ENCODE data around the gene AGAP1.

Gene AGAP1

DNA sequence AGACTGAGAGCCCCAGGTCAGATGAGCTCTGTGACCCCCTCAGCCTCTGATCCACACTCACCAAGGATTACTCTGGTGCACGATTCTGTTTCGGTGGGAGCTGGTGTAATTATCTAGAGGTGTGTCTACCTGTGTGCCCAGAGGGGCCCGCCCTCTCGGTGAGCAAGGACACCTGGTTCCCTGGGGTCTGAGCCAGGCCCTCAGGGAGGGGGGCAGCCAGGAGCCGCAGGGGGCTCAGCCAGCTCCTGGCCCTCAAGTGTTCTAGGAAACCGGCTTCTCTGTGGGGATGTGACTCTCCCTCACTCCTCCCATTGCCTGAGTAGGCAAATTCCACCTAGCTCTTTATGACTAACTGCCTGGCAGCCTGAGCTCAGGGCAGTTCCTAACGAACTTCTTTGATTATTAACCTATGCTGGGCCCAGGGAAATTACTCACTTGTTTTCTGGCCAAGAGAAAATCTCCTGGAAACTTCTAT lies 17.4 kb downstream of the AGAP1 start:
- DNase-seq = no peak

- no peak for DNase-seq
These were observed 18.2 kb downstream of the AGAP1 start for GRCh38 chr2:235511751-235512698.

- DNase-seq = no peak
These were observed 18.8 kb downstream of the AGAP1 start for GRCh38 chr2:235512699-235513053.

DNA sequence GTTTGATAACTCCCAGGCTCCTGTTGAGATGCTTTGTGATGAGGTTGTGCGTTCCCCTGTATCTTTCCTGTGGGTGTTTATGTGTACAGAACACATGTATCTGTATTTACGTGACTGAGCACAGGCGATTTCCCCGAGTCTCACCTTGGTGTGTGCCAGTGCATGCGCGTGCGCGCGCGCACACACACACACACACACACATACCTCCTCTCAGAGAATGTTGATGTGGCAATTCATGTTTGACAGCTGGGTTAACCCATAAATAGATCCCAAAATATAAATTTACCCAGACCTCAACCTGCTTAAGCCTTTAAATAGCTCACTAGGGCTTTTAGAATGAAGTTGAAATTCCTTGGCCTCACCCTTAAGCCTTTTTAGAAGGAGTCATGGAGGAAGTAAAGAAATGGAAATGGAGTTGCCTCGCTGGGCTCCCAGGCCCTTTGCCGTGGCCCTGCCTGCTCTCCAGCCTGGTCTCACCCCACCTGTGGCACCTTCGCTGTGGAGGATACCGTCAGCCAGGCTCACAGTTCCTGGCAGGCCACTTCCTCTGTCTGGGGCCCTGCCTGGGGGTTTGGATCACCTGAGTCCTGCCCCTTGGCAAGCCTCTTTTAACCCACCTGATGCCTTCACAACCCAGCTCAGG lies 20.3 kb downstream of the AGAP1 start:
- DNase-seq = no peak

DNA sequence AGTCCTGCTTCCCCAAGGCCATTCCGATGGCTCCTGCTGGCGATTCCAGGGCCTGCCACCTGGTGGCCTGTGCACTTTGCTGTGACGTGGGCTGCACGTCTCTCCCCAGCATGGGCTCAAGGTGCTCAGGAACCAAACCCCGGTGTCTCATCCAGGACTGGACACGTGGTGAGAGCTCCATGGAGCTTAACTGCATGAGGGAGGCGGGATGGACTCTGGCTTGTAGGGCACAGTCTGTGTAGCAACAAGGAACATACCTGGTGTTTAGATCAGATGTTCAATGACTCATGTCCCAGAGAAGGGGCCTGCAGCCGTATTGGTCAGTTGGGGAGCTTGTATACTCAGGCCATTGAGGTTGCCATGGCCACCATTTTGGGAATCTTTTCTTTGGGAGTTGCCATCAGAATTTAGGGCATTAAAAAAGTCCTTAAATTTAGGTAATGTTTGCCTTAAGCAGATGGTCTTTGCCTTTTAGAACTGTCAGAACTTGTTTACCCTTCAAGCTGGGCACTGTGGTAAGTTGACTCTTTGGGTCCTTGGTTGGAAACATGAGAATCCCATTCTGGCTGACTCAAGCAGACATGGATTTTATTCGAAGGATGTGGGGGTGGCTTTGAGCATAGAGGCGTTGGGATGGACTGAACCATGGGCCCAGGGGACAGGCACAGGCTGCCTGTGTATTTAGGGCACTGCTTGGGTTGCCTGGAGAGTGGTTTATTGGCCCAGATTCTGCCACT lies 21.0 kb downstream of the AGAP1 start:
- DNase-seq = no peak

DNA sequence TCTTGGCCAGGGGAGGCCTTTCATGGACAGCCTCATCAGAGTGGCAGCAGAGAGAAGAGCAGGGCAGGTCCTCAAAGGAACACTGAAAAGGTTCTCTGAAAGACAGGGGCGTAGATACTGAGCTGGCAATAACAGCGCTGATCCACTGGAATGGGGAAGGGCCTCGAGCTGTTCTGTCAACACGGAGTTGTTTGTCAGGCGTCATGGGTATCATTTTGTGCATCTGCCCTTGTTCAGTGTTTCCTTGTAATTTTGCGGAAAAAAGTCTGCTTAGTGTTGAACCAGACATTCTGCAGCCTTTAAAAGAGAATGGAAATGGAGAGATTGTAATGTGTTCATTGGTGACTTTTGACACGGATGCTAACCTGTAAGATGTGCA lies 21.5 kb downstream of the AGAP1 start:
- DNase-seq = no peak

GRCh38 chr2:235515821-235516220 lies 22.0 kb downstream of the AGAP1 start:
- DNase-seq = no peak

DNA sequence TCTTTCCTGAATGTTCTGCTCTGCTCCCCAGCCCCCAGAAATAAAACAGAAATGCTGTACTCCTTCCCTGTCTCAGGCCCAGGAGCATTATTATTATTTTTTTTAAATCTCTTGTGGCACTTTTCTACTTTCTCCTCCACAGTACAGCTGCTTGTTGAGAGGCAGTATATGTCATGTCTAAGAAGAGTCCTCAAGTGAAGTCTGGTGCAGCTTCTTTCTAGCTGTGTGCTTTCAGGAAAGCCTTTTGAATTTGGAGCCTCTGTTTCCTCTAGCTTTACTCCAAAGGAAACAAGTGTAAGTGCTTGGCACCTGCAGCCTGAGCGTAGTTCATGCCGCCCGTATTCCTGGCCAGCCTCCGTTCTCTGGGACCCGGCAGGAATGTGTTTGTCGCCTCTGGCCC lies 22.4 kb downstream of the AGAP1 start:
- no peak for DNase-seq

- no peak for DNase-seq
These were observed 24.7 kb downstream of the AGAP1 start for GRCh38 chr2:235518322-235519090.

DNA sequence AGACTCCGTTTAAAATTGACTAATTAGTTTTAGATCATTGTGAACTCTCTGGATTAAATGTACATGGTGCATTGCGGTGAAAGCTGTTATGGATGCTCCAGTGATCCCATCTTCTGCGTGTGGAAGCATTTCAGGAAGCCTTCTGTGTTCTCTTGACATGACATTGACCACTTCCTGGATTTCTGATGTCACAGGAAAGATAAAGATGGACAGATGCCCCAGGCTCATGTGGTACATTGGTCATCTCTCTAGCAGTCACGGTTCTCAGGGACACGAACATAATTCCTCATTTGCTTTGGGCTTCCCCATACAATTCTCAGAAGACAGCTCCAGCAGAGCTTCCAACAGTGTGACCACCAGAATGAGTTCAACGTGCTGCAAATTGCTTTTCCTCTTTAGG lies 26.9 kb downstream of the AGAP1 start:
- no peak for DNase-seq

DNA sequence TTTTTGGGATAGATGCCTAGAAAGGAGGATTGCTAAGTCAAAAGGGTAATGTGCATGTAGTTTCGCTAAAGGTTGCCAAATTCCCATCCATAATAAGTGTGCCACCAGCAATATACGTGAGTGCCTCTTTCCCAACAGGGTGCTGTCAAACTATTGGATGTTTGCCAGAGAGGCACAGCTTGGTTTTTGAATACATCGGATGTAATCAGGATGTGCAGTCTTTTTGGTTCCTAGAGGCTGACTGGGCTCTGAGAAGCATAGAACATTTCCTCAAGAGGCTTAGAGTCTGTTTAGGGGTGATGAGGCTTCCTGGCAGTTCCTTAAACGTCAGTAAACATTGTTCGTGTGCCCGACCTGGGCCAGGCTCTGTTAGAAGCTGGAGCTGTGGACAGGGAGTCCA lies 28.0 kb downstream of the AGAP1 start:
- peak; percentile 40 for DNase-seq

DNA sequence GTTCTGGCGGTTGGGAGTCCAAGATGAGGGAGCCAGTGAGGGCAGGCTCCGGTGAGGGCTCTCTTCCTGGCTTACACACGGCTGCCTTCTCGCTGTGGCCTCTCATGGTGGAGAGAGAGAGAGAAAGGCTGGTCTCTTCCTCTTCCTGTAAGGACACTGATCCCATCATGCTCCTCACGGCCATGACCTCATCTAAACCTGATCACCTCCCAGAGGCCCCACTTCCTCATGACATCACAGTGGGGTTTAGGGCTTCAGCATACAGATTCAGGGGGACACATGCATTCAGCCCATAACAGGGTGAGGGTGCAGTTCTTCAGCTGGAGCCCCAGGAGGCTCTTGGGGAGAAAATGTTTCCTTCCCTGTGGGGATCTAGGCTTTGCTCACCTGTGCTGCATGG lies 29.2 kb downstream of the AGAP1 start:
- DNase-seq = no peak

DNA sequence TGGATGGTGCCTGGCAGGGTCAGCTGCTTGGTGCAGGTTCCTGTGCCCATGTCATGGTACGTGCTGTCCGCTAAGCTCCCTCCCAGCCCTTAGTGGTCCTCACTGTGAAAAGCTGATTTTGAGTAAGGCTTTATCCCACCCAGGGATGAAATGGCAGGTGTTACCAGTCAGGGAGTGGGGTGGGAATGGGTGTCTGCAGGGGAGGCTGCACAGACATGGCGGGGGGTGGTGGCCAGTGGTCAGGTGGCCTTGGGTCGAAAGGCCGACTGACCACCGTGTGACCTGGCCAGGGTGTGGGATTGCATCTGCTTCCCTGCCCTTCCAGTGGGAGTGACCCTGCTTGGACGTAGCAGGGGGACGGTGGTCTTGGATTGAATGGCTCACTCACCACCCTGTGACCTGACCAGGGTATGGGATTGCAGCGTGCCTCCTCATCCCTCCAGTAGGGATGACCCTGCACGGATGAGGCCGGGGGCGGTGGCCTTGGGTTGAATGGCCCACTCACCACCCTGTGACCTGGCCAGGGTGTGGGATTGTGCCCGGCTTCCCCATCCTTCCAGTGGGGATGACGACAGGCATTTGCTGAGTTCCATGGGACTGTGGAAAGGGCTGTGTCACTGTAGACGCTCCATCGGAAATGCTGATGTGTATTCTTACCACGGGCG lies 29.8 kb downstream of the AGAP1 start:
- DNase-seq = no peak

DNA sequence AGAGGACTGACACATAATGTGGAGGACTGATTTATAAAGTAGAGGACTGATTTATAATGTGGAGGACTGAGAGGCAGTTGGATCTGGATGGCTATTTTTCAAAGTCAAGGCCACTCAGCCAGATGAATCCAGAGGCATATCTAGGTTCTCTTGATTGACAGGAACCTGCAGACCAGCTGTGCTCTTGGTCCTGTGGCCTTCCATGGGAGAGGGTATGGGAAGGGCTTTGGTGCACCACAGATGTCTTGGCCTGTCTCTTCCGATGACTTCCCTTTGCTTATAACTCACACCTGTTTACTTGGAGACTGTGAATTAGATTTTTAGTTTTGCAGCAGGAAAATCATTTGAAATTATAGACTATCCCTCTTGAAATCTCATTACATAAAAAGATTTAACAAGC lies 32.3 kb downstream of the AGAP1 start:
- no peak for DNase-seq

DNA sequence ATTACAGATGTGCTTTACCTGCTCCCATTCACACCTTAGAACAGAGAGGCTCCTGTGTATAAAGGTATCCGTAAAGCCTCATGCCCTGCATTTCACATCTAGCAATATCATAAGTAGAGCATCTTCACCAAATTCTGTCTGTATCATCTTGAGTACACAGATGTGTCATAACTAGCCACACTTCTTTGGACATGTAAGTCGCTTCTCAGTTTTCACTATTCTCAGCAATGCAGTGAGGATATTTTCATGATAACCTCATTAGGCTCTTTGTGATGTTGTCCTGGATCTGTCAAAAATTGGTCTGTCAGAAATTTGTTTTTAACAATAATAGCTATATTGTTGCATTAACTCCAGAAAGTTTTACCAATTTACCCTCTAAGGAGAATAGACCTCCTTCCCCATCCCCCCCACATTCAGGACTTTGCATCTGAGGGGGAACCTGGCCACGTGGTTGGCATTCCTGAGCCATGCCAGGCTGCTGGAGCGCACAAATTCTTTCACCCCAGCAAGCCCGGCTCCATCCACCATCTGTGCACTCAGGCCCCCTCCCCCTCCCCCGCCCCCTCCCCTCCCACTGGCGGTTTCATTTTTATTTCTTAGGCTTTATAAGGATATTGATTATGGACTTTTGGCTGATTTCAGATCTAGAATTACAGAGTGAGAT lies 34.1 kb downstream of the AGAP1 start:
- DNase-seq = no peak

- no peak for DNase-seq
These were observed 35.8 kb downstream of the AGAP1 start for GRCh38 chr2:235529621-235530020.

- DNase-seq = no peak
These were observed 36.9 kb downstream of the AGAP1 start for GRCh38 chr2:235530735-235531134.

DNA sequence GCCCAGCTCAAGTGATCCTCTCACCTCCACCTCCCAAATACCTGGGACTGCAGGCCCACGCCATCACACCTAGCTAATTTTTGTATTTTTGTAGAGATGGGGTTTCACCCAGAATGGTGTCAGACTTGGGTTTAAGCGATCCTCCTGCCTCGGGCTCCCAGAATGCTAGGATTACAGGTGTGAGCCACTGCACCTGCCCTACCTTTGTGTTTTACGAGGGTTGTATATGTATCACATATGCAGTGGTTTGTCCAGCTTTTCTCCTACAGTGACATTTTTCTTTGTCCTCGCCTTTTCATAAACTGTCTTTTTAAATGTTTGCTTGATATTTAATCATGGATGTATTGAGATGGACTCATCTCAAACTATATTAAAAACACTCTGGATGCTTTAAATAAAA lies 38.5 kb downstream of the AGAP1 start:
- DNase-seq = no peak

DNA sequence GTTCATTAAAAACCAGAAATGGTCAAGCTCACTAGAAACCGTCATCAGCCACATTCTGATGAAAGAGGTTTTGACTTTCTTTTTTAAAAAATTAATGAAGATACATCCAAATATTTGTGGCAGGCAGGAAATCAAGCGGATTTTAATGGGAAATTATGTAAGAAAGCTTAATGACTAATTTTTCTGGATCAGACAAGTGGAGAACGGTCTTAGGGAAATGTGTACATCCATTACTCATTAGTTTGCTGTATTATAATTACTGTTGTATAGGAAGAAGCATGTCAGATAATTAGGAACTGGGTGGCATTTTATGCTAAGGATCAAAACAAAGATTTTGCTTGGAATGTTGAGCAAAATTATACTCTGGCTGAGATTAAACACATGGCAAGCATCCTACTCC lies 39.4 kb downstream of the AGAP1 start:
- DNase-seq = no peak

- DNase-seq = no peak
These were observed 40.0 kb downstream of the AGAP1 start for GRCh38 chr2:235533616-235534385.
